GM13976 (cell line): ENCODE measurements around the gene ASAP2.
"Not testable (repeated sequence)": the region's sequence is repeated elsewhere in the genome, so short reads cannot be mapped to it uniquely, and the experiment has no call there.

Experiments
- DNase-seq: peaks from one replicate; pipeline ENCODE4 v3.0.0; 2012; ENCODE audit warnings: low spot score
- in situ Hi-C: fragments of 300-500 bp; cut with MboI; formaldehyde crosslinking; loops from one replicate; pipeline ENCODE4 v1.12.0; 2022; ENCODE audit warnings: low sequenced_read_pairs, mixed read lengths, inconsistent platforms; ENCODE audit not compliant: unreplicated experiment
- TF ChIP-seq, protein P1 (sequence below): IDR thresholded peaks from 2 replicates; pipeline ENCODE4 v1.5.1; 2012; ENCODE audit warnings: borderline replicate concordance, mild to moderate bottlenecking; ENCODE audit not compliant: insufficient read depth; ENCODE audit errors: extremely low read depth, missing control alignments, control extremely low read depth

ASAP2 gene

DNA sequence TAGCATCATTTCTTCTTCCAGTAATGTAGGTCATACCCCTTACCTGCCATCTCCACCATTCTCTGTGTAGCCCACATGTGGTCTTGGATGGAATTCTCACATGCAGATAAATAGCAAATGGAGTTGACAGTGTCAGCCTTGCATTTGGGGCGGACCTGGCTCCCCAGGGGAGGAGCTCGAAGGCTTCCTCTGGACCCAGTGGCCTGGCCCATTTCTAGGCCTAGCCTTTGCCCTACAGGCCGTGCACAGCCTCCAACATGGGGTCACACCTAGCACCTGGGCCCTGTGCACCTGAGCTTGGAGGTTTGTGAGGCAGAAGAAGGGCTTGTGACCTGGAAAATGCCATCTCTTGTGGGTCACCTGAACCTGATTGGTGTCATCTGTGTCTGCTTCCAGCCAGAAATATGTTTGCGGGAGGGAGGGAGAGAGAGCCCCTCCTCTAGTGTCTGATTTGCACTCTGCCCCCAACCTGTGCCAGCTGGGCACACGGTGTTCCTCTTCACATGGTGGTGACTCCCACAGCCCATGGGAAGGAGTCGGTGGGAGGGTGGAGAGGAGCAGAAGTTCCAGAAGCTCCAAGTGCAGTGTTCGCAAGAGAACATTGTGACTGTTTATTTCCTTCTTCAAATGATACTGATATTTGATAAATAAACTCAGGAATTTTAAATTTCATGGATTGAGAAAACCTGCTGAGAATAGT is 183.7 kb downstream of the ASAP2 start:
- TF ChIP-seq, protein P1, sequence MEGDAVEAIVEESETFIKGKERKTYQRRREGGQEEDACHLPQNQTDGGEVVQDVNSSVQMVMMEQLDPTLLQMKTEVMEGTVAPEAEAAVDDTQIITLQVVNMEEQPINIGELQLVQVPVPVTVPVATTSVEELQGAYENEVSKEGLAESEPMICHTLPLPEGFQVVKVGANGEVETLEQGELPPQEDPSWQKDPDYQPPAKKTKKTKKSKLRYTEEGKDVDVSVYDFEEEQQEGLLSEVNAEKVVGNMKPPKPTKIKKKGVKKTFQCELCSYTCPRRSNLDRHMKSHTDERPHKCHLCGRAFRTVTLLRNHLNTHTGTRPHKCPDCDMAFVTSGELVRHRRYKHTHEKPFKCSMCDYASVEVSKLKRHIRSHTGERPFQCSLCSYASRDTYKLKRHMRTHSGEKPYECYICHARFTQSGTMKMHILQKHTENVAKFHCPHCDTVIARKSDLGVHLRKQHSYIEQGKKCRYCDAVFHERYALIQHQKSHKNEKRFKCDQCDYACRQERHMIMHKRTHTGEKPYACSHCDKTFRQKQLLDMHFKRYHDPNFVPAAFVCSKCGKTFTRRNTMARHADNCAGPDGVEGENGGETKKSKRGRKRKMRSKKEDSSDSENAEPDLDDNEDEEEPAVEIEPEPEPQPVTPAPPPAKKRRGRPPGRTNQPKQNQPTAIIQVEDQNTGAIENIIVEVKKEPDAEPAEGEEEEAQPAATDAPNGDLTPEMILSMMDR = no peak
- no peak for DNase-seq
- in situ Hi-C loops = no loop called here

DNA sequence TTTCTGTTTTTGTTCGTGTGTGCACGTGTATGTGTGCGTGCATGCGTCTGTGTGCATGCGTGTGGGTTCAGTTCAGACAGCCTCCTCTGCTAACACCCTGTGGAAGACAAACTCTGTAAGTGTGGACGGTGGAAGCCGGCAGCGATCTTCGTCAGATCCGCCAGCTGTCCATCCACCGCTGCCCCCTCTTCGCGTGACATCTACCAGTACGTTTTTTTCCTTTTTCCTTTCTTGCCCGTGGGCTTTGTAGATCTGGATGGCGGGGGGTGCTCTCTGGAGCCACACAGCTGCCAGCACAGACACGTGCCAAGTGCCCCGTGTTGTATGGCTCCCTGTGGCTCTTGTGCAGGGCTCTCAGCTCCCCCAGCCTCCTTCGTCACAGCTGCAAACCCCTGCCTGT is 184.4 kb downstream of the ASAP2 start:
- in situ Hi-C loops = no loop called here
- TF ChIP-seq, protein P1 = no peak

DNA sequence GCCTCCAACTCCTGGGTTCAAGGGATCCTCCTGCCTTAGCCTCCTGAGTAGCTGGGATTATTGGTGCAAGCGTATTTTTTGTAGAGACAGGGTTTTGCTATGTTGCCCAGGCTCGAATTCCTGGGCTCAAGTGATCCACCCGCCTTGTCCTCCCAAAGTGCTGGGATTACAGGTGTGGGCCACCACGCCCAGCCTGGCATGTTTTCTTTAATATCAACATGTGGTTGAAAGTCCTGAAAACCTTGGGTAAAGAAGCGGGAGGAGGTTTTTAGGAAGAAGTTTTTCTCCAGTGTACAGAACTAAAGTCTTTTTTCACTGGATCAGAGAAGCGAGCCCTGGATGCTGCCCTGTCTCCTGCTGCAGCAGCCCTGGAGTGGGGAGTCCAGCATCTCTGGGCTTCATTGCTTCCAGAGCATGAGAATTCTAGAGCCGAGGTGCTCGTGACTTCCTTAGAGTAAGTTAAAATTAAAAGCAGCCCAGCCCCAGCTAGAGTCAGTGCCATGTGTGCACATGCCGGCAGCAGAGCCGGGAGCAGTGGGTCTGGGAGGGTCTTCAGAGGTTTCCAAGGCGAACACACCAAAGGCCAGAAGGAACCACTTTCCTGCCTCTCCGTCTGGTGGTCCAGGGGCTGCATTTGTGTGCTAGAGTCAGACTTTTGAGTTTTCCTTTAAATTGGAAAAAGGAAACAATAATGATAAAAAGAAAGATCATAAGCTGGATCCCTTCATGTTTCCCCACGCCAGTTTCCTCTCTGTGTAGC is 185.5 kb downstream of the ASAP2 start:
- TF ChIP-seq, protein P1 = no peak
- in situ Hi-C loops = no loop called here

More for the DNA sequence above, 184.4 kb downstream of the ASAP2 start:
- DNase-seq = peak; percentile 18

DNA sequence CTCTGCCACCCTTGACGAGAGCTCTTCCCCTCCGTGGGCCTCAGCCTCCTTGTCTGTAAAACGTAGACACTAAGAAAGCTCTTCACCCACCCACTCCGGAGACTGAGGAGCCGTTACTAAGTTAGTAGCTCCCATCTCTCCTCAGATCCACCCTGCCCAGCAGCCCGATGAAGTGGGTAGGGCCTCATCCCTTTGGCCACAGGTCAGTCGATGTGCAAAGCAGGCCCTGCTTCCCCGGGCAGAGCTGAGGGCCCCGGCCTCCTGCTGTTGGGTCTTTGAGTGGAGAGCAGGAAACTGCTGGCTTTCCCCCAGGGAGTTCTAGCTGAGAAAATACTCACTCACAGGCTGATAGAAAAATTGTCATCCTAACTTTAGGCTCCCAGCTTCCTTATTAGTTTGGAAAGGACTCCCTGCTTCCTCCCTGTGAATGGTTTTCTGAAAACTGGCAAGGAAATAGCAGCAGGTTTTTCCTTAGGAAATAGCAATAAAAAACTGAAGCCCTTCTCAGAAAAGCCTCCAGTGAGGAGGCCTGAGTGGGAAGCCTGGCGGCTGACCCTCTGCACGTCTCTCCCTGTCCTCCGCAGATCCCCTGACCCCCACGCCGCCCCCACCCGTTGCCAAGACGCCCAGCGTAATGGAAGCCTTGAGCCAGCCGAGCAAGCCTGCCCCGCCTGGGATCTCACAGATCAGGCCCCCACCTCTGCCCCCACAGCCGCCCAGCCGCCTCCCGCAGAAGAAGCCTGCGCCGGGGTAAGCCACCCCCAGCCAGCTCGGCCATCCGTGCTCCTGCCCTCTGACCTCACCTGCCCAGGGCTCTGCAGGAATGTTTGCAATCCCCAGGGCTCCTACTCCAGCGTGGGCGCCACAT is 186.5 kb downstream of the ASAP2 start:
- in situ Hi-C loops = no loop called here
- DNase-seq = no peak
- TF ChIP-seq, protein P1 = no peak

More for the DNA sequence above, 185.5 kb downstream of the ASAP2 start:
- DNase-seq = no peak

DNA sequence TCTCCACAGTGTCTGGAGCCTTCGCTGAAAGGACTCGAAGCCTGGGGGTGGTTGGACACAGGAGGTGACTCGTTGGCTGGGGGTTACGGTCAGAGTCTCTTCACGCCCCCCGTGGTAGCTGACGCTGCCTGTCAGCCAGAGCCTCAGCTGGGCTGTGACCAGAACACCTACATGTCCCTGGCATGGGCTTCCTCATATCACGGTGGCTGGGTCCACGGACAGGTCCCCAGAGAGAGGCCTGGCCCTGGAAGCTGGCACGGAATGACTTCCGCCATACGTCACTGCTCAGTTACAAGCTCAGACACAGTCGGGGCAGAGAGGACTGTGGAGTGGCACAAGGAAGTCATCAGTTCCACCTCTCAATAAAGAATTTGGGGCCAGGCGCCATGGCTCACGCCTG is 188.2 kb downstream of the ASAP2 start:
- in situ Hi-C loops = no loop called here
- DNase-seq = no peak
- TF ChIP-seq, protein P1 = no peak

DNA sequence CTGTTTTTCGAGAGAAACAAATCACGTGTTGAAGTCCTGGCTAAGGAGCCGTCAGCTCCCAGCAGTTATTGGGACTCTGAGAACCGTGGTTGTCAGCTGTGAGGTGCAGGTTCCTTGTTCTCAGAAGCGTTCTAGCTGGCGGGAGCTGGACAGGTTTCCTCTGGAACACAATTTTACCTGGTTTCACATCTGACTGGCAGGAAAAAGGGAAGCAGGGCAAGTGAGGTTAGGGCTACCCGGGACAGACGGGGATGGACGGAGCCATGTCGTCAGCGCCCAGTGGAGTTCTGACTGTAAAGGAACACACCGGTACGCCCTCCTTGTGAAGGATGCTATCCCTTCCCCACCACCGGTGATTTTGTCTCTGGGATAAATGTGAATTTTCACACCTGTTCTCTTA is 190.6 kb downstream of the ASAP2 start:
- TF ChIP-seq, protein P1 = no peak
- no peak for DNase-seq
- in situ Hi-C loops = no loop called here

DNA sequence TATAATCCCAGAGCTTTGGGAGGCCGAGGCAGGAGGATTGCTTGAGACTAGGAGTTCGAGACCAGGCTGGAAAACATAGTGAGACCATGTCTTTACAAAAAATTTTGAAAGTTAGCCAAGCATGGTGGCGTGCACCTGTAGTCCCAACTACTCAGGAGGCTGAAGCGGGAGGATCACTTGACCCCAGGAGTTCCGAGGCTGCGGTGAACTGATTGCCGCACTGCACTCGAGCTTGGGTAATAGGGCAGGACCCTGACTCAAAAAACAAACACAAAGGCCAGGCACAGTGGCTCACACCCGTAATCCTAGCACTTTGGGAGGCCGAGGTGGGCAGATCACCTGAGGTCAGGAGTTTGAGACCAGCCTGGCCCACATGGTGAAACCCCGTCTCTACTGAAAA is 191.6 kb downstream of the ASAP2 start:
- in situ Hi-C loops, DNase-seq: not testable (repeated sequence)
